Activated T-helper 17 cell treated with anti-CD3 and anti-CD28 coated beads, Interleukin-2, amount 50 U/mL, for 72 hours (primary cell): Measurements from ENCODE around the gene DNAJC16. TPM values are rescaled to one million over a fixed set of nuclear protein-coding genes. Genes with fewer than 3 reads are reported as not detected.
"Not testable (repeated sequence)": the region's sequence is repeated elsewhere in the genome, so short reads cannot be mapped to it uniquely, and the experiment has no call there.

Experiments used
- ATAC-seq: fragments of 150-1000 bp; cut with Tn5 transposase; replicated peaks from 2 replicates; pipeline ENCODE4 v1.10.0; 2021; ENCODE audit warnings: mild to moderate bottlenecking, moderate library complexity
- H3K27ac Mint-ChIP-seq: one replicate; pipeline ENCODE4 v1.8.0; 2022; ENCODE audit warnings: mixed read lengths
- H3K27me3 Mint-ChIP-seq: one replicate; pipeline ENCODE4 v1.8.0; 2022; ENCODE audit warnings: mixed read lengths
- H3K36me3 Mint-ChIP-seq: one replicate; pipeline ENCODE4 v1.8.0; 2022; ENCODE audit warnings: low read depth, mild to moderate bottlenecking, mixed read lengths
- H3K4me1 Mint-ChIP-seq: one replicate; pipeline ENCODE4 v1.8.0; 2022; ENCODE audit warnings: mixed read lengths
- H3K4me3 Mint-ChIP-seq: one replicate; pipeline ENCODE4 v1.8.0; 2022; ENCODE audit warnings: mild to moderate bottlenecking, mixed read lengths
- H3K9me3 Mint-ChIP-seq: one replicate; pipeline ENCODE4 v1.8.0; 2022; ENCODE audit warnings: mixed read lengths
- total RNA-seq, 2 donors: library from RNA; stranded (reverse); gene quantifications; one replicate each; pipeline ENCODE4 v1.2.3, GENCODE V29; 2022

The DNAJC16 gene
- 10 to 100 TPM in 1 of 2 donors, 1 to 10 TPM in 1; 8.6 to 10.0 TPM for total RNA-seq

GRCh38 chr1:15526490-15527339 is at the start of gene DNAJC16:
Gene DNAJC16, plus strand, starts transcription at chr1:15526848. Its CDS starts 2,258 bp downstream, at chr1:15529106.
- H3K4me1 Mint-ChIP-seq, result peaks cover 28% of the 10 kb centered on the region

GRCh38 chr1:15476927-15477326 is 49.7 kb upstream of the DNAJC16 start:
- no peak for ATAC-seq
- H3K4me3 Mint-ChIP-seq, result no peak overlapping the region
- H3K36me3 Mint-ChIP-seq, result no peaks in the 10 kb centered on the region
- H3K9me3 Mint-ChIP-seq, result no peaks in the 10 kb centered on the region
- no peaks in the 10 kb centered on the region for H3K27me3 Mint-ChIP-seq
- H3K4me1 Mint-ChIP-seq, result no peaks in the 10 kb centered on the region
- no peak overlapping the region for H3K27ac Mint-ChIP-seq

More at GRCh38 chr1:15526490-15527339, at the start of gene DNAJC16:
- H3K27ac Mint-ChIP-seq, result peak within 1 kb of the TSS; percentile 92
- H3K9me3 Mint-ChIP-seq, result no peaks in the 10 kb centered on the region
- H3K27me3 Mint-ChIP-seq, result no peaks in the 10 kb centered on the region
- H3K36me3 Mint-ChIP-seq, result peaks cover 23% of the 10 kb centered on the region
- peak within 1 kb of the TSS; percentile 91 for H3K4me3 Mint-ChIP-seq
- ATAC-seq, result peak; percentile 63

- H3K4me3 Mint-ChIP-seq, result no peak overlapping the region
- no peaks in the 10 kb centered on the region for H3K9me3 Mint-ChIP-seq
- no peaks in the 10 kb centered on the region for H3K4me1 Mint-ChIP-seq
- ATAC-seq, result no peak
- H3K27ac Mint-ChIP-seq, result no peak overlapping the region
- H3K27me3 Mint-ChIP-seq, result no peaks in the 10 kb centered on the region
- H3K36me3 Mint-ChIP-seq, result no peaks in the 10 kb centered on the region
These were observed 48.9 kb upstream of the DNAJC16 start for GRCh38 chr1:15477646-15478212.

- H3K4me1 Mint-ChIP-seq, result no peaks in the 10 kb centered on the region
- no peak overlapping the region for H3K27ac Mint-ChIP-seq
These were observed 46.8 kb upstream of the DNAJC16 start for GRCh38 chr1:15479654-15480347.

GRCh38 chr1:15482455-15482854 is 44.2 kb upstream of the DNAJC16 start:
- not testable (repeated sequence) for H3K4me3 Mint-ChIP-seq, H3K9me3 Mint-ChIP-seq, H3K36me3 Mint-ChIP-seq, H3K27me3 Mint-ChIP-seq, H3K4me1 Mint-ChIP-seq, H3K27ac Mint-ChIP-seq, ATAC-seq

More at GRCh38 chr1:15479654-15480347, 46.8 kb upstream of the DNAJC16 start:
- Mint-ChIP-seq H3K36me3 (no peaks in the 10 kb centered on the region), H3K27me3 (no peaks in the 10 kb centered on the region), H3K4me3 (no peak overlapping the region), H3K9me3 (no peaks in the 10 kb centered on the region)
- ATAC-seq, result no peak

- not testable (repeated sequence) for H3K4me3 Mint-ChIP-seq, ATAC-seq, H3K27me3 Mint-ChIP-seq, H3K4me1 Mint-ChIP-seq, H3K27ac Mint-ChIP-seq, H3K36me3 Mint-ChIP-seq, H3K9me3 Mint-ChIP-seq
These were observed 43.6 kb upstream of the DNAJC16 start for GRCh38 chr1:15482983-15483543.

GRCh38 chr1:15483971-15484370 is 42.7 kb upstream of the DNAJC16 start:
- no peaks in the 10 kb centered on the region for H3K27me3 Mint-ChIP-seq
- H3K4me3 Mint-ChIP-seq, result no peak overlapping the region
- H3K9me3 Mint-ChIP-seq, result no peaks in the 10 kb centered on the region
- no peak overlapping the region for H3K27ac Mint-ChIP-seq
- no peak for ATAC-seq
- no peaks in the 10 kb centered on the region for H3K36me3 Mint-ChIP-seq
- H3K4me1 Mint-ChIP-seq, result no peaks in the 10 kb centered on the region

GRCh38 chr1:15484443-15484842 is 42.2 kb upstream of the DNAJC16 start:
- H3K9me3 Mint-ChIP-seq, H3K36me3 Mint-ChIP-seq, H3K27me3 Mint-ChIP-seq, H3K27ac Mint-ChIP-seq, H3K4me3 Mint-ChIP-seq, ATAC-seq, H3K4me1 Mint-ChIP-seq: not testable (repeated sequence)

- ATAC-seq, result no peak
- Mint-ChIP-seq H3K27me3 (no peaks in the 10 kb centered on the region), H3K4me1 (no peaks in the 10 kb centered on the region), H3K4me3 (no peak overlapping the region), H3K27ac (no peak overlapping the region), H3K9me3 (no peaks in the 10 kb centered on the region), H3K36me3 (no peaks in the 10 kb centered on the region)
These were observed 41.0 kb upstream of the DNAJC16 start for GRCh38 chr1:15485636-15486035.

- not testable (repeated sequence) for H3K4me1 Mint-ChIP-seq, H3K27ac Mint-ChIP-seq, H3K27me3 Mint-ChIP-seq, H3K36me3 Mint-ChIP-seq, ATAC-seq, H3K4me3 Mint-ChIP-seq, H3K9me3 Mint-ChIP-seq
These were observed 39.6 kb upstream of the DNAJC16 start for GRCh38 chr1:15486844-15487610.

- Mint-ChIP-seq H3K27me3 (no peaks in the 10 kb centered on the region), H3K36me3 (peaks cover 17% of the 10 kb centered on the region), H3K4me1 (no peaks in the 10 kb centered on the region), H3K9me3 (no peaks in the 10 kb centered on the region), H3K27ac (no peak overlapping the region), H3K4me3 (no peak overlapping the region)
- ATAC-seq, result no peak
These were observed 38.3 kb upstream of the DNAJC16 start for GRCh38 chr1:15488371-15488770.

- ATAC-seq, result no peak
- Mint-ChIP-seq H3K4me1 (no peaks in the 10 kb centered on the region), H3K27me3 (no peaks in the 10 kb centered on the region), H3K9me3 (no peaks in the 10 kb centered on the region), H3K4me3 (no peak overlapping the region), H3K27ac (no peak overlapping the region), H3K36me3 (peaks cover 26% of the 10 kb centered on the region)
These were observed 37.5 kb upstream of the DNAJC16 start for GRCh38 chr1:15489052-15489736.

- not testable (repeated sequence) for H3K4me1 Mint-ChIP-seq, H3K27ac Mint-ChIP-seq, H3K27me3 Mint-ChIP-seq
These were observed 35.6 kb upstream of the DNAJC16 start for GRCh38 chr1:15491010-15491409.

More at GRCh38 chr1:15491010-15491409, 35.6 kb upstream of the DNAJC16 start:
- not testable (repeated sequence) for H3K4me3 Mint-ChIP-seq, H3K9me3 Mint-ChIP-seq
- peaks cover 42% of the 10 kb centered on the region for H3K36me3 Mint-ChIP-seq
- peak; percentile 80 for ATAC-seq
